ENCODE data around the gene DUSP16.
"Not testable (repeated sequence)": the region's sequence is repeated elsewhere in the genome, so short reads cannot be mapped to it uniquely, and the experiment has no call there.

The DUSP16 gene

DNA sequence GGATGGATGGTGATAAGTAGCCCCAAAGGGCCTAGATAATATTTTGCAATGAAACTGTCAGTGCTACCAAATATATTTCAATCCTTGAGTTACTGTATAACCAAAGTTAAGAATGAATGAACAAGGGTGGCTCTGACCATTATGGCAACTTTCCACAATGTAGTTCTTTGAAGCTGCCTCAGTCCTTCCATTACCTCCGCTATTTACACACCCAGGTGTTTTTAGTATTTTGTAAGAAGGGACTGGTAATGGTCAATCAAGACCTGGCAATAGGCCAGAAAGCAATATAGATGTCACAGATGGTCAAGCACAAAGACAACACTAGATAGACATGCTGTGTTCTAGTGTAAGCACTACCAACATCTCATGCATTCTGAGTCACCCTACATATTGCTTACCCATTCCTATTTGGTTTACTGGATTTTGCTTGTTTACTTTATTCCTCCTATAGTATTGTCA, 16.3 kb downstream of the DUSP16 start:
- peak; percentile 43 for DNase-seq (ENCODE audit: low spot score)

DNA sequence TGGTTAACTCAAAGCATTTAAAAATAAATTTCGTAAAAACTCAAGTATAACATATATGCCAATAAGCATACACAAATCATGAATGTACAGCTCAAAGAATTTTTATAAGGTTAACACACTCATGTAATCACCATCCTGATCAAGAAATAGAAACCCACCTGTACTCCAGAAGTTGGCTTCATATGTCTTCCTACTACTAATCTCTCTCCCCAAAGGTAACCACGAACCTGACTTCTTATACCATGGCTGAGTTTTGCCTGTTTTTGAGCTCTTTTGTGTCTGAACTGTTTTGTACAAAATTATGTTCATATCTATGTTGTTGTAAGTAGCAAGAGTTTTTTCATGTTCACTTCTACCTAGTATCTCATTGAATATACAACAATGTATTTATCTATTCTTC, 18.7 kb downstream of the DUSP16 start:
- no peak for DNase-seq (ENCODE audit: low spot score)

DNA sequence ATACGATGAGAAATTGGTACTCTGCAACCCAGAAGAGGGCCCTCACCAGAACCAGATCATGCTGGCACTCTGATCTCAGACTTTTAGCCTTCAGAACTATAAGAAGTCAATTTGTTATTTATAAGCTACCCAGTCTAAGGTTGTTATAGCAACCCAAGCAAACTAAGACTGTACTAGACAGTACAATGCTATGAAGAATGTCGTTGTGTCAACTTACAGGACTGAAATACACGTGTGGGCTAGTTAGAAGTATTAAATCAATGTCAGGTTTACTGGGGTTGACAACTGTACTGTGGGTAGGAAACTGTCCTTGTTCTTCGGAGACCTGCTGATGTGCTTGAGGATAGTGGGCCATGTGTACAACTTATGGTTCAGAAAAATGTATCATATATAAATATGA, 19.7 kb downstream of the DUSP16 start:
- DNase-seq (ENCODE audit: low spot score) = no peak

DNA sequence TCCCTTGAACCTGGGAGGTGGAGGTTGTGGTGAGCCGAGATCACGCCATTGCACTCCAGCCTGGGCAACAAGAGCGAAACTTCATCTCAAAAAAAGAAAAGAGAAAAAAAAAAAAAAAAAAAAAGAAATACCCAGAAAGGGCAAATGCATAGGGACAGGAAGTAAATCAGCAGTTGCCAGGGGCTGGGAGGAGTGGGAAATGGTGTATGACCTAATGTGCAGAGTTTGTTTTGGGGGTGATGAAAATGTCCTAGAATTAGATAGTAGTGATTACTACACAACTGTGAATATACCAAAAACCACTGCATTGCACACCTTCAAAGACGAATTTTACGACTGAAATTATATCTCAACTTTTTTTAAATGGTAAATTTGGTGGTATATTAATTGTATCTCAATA, 20.4 kb downstream of the DUSP16 start:
- no peak for DNase-seq (ENCODE audit: low spot score)

DNA sequence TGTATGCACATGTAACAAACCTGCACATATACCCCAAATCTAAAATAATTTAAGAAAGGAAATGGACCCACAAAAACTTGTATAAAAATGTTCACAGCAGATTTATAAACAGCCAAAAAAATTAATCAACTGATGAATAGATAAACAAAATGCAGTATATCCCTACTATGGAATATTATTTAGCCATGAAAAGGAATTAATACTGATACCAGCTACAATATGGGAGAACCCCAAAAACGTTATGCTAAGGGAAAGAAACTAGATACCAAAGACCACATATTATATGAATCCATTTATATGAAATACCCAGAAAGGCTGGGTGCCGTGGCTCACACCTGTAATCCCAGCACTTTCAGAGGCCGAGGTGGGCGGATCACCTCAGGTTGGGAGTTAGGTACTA, 20.9 kb downstream of the DUSP16 start:
- no peak for DNase-seq (ENCODE audit: low spot score)

DNA sequence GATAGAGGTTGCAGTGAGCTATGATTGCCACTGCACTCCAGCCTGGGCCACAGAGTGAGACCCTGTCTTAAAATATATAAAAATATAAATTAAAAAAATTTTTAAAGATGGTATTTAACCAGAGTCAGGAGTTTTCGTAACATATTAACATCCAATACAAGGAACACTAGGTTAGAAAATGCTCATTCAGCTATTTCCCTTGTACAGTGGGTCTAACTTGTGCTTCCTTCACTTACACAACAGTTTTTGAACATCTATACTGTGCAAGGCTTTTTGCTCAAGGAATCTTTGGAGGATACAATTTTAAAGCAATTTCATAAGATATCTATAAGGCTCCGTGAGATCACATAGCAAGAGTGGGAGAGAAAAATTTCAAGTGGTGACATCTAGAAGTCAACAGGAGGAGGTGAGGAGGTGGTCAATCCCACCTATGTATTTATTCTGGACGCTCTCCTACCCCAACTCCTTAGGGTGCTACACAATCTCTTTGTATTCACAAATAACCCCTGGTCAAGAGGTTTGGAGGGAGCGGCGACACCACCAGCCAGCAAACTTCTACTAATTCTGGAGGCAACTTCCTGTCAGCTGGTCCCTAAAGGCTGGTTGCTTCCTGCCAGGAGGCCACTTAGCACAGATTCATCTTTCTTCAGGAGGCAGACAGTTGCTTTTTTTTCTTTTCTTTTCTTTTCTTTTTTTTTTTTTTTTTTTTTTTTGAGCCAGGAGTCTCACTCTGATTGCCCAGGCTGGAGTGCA, 22.2 kb downstream of the DUSP16 start:
- no peak for DNase-seq (ENCODE audit: low spot score)

DNA sequence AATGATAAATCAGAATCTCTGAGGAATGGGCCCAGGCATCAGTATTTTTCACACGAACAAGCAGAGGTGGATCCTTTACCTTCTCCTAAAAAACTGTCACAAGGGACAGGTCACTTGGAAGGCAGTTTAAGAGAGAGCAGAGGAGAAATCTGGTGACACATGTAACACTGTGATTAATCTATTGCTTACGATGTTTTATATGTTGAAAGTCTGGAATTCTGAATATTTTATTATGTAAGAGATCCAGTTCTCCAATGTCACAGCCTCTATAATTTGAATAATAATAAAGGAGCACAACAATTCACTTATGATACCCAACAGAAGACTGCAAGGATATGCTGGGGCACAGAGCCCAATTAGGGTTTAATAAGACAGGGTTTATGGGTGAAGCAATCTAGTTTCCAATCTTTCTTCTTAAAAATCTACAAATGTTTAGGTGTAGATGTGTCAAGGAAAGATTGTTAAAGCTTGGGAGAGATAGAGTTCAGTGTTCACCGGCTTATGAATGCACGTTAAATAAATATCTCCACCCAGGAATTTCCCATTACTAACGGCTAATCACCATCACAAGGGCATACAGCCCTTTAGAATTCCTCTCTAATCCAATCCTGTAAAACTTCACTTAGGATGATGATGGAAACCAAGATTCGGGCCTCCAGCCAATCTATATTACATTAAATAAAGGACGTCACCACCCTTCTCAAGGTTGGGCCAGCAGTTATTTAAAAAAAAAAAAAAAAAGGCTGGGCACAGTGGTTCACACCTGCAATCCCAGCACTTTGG, 23.4 kb downstream of the DUSP16 start:
- DNase-seq (ENCODE audit: low spot score) = no peak

DNA sequence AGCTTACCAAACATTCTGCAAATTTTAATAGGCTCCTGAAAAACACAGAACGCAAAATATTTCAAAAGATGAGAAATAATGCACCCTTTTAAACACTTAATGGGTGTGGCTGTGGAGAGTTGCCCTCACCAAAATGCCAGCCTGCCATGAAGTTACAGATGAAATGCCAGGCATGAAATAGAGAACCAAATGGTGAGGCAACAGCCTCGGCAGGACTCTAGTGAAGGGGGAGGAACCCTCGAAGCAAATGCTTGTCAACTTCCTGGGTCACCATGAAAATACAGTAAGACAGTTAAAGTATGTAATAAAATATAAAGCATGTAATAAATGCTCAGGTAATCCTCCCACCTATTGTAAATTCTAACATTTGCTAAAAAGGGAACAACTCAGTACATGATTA, 24.1 kb downstream of the DUSP16 start:
- no peak for DNase-seq (ENCODE audit: low spot score)

DNA sequence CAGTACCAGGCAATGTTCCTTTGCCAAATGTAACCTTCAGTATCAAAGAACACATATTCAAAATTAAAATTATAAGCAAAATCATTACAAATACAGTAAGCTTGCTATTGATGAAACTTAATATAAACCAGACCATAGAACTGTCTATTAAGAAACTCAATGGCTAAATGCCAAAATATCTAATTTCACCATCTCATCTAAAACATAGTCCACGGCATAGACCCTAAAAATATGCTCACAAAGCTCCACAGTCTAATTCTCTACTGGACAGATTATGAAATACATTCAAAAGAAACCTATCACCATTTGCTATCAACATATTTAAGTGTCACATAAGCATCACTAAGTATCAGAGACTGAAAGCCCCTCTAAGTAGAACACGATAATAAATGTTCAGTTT, 25.2 kb downstream of the DUSP16 start:
- no peak for DNase-seq (ENCODE audit: low spot score)

DNA sequence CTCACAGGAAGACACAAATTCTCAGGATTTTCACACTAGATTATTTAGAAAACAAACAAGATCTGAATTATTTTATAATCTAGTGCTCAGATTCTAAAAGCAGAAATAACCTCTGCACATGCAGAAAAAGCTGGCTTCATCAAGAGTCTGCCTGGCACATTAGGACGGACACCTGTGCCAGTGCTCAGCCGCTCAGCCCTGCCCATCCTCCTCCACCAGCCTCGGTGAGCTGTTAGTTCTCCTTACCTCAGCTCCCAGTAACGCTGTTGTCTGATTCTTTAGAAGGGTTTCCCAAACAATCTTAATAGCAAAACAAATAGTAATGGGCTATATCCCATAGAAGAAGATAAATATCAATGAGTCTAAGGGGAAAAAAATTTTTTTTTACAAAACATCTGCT, 27.7 kb downstream of the DUSP16 start:
- DNase-seq (ENCODE audit: low spot score) = no peak

DNA sequence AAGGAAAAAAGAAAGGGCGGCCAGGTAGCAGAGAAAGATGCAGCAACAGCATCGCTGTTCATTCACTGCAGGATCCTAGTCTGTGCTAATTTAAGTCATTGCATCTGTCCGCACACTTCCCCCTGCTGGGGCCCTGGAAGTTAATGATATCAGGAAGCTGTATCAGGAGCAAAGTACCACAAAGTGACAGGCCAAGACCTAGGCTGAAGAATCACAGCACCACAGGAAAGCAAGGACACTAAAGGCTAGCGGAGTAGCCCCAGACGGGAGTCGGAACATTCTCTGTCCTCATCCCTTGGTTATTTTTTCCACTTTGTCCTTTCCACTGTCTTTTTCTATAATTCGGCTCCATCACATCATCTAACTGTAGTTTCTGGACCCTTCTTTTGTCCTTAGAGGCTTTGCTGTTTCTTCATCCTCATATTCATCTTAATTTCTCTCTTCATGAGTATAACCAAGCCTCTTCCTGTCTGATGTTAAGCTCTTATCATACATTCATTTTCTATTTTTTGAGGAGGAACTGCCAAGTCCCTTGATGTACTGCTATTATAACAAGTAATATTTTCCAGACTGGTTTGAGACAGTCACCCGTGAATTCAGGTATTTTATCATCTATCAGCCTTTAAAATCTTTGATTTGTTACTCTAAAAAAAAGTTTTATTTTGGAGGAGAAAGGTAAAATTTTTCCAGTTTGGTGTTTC, 28.3 kb downstream of the DUSP16 start:
- DNase-seq (ENCODE audit: low spot score) = peak; percentile 27

DNA sequence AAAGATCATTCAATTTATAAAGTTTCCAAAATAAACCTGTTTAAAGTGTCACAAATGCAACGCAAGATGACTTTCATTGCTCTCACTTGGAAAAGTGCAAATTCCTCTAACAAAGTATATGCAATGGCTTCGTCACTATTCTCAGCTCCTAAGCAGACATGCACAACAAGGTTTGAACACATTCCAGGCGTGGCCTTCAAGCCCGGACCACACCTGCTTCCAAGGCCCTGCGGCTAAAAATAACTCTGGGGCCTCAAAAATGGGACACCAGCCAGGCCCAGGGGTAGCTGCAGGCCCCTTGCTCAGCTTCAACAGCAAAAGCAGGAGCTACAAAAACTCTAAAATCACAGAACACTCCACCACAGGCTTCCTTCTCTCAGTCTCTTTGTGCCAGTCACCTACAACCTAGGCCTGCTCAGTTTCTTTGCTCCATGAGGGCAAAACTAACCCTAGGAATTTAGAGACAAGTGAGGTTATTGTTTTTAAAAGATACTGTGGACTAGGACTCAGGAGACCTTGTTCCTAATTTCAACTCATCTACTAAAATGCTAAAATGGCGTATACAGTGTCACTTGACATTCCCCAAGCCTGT, 29.3 kb downstream of the DUSP16 start:
- peak; percentile 70 for DNase-seq (ENCODE audit: low spot score)

DNA sequence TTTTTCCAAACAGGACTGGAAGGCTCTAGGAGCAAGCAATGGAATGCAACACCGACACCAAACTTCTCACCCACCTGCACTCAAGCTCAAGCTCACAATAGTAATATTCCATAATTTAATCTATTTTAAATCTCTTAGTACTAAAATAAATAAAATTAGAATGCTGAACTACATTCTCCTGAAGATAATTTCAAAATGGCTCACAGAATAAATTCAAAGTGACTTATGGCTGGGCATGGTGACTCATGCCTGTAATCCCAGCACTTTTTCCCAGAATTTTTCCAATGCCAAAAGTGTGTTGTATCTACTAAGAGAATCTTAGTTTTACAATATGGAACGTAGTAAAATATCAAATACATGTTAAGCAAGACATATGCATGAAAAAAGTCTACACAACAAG, 31.5 kb downstream of the DUSP16 start:
- DNase-seq (ENCODE audit: low spot score) = no peak

DNA sequence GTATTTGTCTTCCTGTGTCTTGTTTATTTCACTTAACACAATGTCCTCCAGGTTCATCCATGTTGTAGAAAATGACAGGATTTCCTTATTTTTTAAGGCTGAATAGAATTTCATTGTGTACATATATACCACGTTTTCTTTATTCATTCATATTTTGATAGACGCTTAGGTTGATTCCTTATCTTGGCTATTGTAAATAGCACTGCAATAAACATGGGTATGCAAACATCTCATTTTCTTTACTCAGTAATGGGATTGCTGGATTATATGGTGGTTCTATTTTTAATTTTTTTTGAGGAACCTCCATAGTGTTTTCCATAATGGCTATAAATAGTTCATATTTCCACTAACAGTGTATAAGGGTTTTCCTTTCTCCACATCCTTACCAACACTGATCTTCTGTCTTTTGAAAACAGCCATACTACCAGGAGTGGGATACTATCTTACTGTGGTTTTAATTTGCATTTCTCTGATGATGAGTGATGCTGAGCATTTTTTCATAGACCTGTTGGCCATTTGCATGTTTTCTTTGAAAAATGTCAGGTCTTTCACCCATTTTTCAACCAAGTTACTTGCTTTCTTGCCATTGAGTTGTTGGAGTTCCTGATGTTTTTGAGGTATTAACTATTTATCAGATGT, 32.8 kb downstream of the DUSP16 start:
- no peak for DNase-seq (ENCODE audit: low spot score)

DNA sequence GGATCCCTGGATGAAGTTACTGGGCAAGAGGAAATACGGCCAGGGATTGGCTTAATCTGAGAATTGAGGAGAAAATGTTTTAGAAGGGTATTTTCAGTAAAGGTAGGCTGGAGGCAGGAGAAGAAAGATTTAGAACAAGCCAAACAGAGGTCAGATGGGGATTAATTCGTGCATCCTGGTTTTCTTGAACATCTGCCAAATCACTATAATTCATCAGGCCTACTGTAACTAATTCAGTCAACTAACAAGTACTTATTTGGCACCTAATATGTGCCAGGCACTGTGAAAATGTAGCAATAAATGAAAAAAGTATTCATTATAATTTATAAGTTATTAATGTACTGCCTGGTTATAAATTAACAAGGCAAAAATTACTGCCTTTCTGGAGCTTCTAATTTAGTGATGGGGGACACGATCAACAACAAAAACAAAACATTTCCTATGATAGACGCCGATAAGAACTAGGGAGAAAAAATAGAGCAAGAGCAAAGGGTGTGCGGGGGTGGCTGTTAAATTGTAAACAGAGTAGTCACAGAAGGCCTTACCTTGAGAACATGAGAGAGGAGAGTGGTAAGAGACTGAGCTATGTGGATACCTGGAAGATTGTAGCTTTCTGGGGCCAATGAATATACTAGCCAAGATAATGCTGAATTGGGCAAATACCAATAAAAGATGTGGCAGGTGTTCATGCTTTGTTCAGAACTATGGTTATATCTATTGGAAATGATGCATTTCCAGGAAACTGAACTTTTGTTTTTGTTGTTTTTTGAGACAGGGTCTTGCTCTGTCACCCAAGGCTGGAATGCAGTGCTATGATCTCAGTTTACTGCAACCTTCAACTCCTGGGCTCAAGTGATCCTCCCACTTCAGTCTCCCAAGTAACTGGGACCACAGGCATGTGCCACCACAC, 34.0 kb downstream of the DUSP16 start:
- DNase-seq (ENCODE audit: low spot score) = no peak

DNA sequence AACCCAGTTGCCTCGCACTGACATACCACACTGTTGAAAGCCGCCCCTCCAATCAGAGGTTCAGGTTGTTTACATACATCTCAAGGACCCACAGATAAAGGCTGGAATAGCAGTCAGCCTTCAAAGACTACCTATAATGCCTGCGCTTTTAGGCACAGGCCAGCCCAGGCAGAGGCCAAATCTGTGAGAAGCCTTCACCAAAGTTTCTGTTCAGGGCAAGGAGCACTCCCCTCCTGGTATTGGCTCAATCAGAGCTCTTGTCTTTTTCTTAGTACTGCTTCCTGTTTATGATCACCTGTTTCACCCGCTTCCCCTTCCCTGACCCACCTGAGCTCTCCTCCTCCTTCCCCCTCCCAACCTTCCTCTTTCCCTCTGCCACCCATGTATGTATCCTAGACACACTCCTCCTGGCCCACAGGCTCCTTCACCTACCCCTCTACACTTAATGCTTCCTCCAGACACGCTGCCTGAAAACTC, 34.8 kb downstream of the DUSP16 start:
- DNase-seq (ENCODE audit: low spot score) = no peak

DNA sequence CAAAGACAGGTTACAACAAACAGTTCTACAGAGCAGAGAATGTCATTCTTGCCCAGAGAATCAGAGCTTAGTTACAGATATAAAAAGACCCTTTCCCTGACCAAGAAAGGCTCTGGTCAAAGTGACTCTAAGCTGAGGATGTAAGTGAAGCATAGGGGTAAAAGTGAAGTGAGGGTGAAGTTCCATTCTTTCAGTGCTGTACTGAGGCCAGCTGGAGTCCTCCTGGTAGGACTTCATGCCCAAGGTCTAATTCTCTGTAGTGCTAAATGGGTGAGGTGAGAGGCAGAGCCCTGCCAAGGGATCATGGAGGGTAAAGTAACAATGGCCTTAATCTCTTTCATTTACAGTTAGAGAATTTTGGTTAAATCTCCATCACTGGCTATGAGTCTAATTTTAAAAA, 38.5 kb downstream of the DUSP16 start:
- no peak for DNase-seq (ENCODE audit: low spot score)

DNA sequence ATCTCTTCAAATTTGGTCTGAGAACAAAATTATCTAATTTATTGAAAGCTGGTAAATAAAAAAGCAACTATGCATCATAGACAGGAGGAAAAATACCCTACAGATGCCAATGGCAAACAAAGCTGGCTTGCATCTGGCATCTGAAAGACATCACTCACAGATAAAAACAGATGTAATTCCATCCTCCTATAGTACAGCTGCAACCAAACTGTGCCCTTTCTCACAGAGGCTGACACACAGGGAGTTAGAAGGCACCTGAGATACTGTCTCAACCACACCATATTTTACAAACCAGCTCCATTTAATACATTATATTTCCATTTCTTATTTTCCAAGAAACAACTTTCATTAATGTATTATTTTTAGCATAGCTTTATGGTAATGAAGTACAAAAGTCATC, 39.4 kb downstream of the DUSP16 start:
- no peak for DNase-seq (ENCODE audit: low spot score)

DNA sequence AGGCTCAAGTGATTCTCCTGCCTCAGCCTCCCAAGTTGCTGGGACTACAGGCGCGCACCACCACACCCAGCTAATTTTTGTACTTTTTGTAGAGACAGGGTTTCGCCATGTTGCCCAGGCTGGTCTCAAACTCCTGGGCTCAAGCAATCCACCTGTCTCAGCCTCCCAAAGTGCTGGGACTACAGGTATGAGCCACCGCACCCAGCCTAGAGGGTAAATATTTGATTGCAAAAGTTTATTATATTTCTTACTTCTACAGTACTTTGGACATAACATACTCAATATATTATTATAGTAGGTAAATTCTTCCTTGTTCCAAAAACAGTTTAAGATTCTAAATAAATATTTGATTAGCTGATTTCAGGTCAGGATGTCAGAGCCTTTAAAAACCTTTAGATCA, 40.0 kb downstream of the DUSP16 start:
- not testable (repeated sequence) for DNase-seq (ENCODE audit: low spot score)

DNA sequence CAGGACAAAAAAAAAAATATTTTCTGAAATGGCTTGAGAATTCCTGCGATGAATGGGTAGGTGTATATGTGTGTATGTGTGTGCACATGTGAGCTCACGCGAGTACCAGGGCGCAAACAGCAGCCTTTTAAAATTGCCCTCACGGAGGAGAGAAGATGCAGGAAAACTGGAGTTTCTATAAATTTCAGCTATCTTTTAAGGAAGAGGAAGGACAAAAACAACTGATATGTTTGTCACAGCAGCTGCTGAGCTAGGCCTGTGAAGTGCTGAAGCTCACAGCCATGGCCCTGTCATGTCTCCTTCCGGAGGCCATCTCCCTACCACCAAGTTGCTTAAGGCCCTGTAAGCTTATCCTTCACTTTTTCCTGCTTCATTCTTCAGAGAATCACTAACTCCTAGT, 40.8 kb downstream of the DUSP16 start:
- DNase-seq (ENCODE audit: low spot score) = no peak

DNA sequence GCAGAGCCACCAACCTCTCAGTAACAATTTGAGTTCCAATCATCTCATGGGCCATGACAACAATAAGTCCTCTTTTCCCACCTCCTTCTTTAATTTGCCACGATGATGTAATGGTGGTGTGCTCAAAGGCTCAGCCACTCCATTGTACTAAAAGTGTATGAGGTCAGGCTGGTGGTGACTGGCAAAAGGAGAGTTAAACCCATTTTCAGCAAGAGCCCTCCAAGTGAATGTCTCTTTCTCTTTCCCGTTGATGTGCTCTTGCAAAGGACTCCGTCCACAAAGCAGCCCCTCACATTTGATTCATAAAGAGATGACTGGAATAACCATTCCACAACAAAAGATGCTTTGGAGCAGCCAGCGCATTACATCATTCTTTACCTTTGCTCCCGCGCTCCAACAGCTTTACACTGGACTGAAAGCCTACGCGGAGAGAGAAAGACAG, 41.6 kb downstream of the DUSP16 start:
- no peak for DNase-seq (ENCODE audit: low spot score)
